Osteoblast (primary cell): Measurements from ENCODE around the gene AJM1. TPM values are rescaled to one million over a fixed set of nuclear protein-coding genes. Genes with fewer than 3 reads are reported as not detected.

Experiments used
- DNase-seq: peaks from one replicate; pipeline ENCODE4 v3.0.0; 2011; ENCODE audit warnings: low spot score, mixed read lengths; ENCODE audit not compliant: insufficient read length; ENCODE audit errors: missing footprints
- H2AFZ ChIP-seq: 2 replicates; pipeline ENCODE4 v1.6.0; 2011; ENCODE audit warnings: mild to moderate bottlenecking, low read length
- H3K27ac ChIP-seq: 2 replicates; pipeline ENCODE4 v1.5.1; 2011; ENCODE audit warnings: mild to moderate bottlenecking, low read depth, low read length, moderate library complexity
- H3K27me3 ChIP-seq: 2 replicates; pipeline ENCODE4 v1.6.0; 2012; ENCODE audit warnings: mild to moderate bottlenecking, control low read depth, inconsistent platforms, low read length, moderate library complexity; ENCODE audit not compliant: insufficient read depth
- H3K36me3 ChIP-seq: 2 replicates; pipeline ENCODE4 v1.5.1; 2011; ENCODE audit warnings: mild to moderate bottlenecking, low read length, control low read depth, moderate library complexity; ENCODE audit not compliant: insufficient read depth
- H3K4me1 ChIP-seq: 2 replicates; pipeline ENCODE4 v1.5.1; 2011; ENCODE audit warnings: mild to moderate bottlenecking, low read length, control low read depth, moderate library complexity; ENCODE audit not compliant: insufficient read depth
- H3K4me2 ChIP-seq: 2 replicates; pipeline ENCODE4 v1.6.0; 2011; ENCODE audit warnings: mild to moderate bottlenecking, low read length; ENCODE audit not compliant: insufficient read depth
- H3K4me3 ChIP-seq: fragments of 200-600 bp; sonication (generic); 3 replicates; pipeline ENCODE4 v1.5.1; 2012; ENCODE audit warnings: mild to moderate bottlenecking, low read length, inconsistent platforms; ENCODE audit not compliant: insufficient read depth
- H3K79me2 ChIP-seq: 2 replicates; pipeline ENCODE4 v1.6.0; 2012; ENCODE audit warnings: mild to moderate bottlenecking, low read length, control low read depth, inconsistent platforms; ENCODE audit not compliant: insufficient read depth
- H3K9me3 ChIP-seq: 2 replicates; pipeline ENCODE4 v1.5.1; 2011; ENCODE audit warnings: low read depth, low read length, control low read depth
- H4K20me1 ChIP-seq: 2 replicates; pipeline ENCODE4 v1.6.0; 2012; ENCODE audit warnings: mild to moderate bottlenecking, low read length, control low read depth; ENCODE audit not compliant: insufficient read depth
- CTCF ChIP-seq: IDR thresholded peaks from 2 replicates; pipeline ENCODE4 v1.5.1; 2011; ENCODE audit warnings: mild to moderate bottlenecking, low read depth, low read length, moderate library complexity; ENCODE audit errors: extremely low read depth
- total RNA-seq: library from RNA; depleted of rRNA; stranded (reverse); fragments of >200 nt; gene quantifications from 2 replicates; pipeline ENCODE4 v1.2.3, GENCODE V29; 2012

Gene AJM1
- total RNA-seq, 1 donor = 1.1 TPM

GRCh38 chr9:136856079-136856476 is 13.8 kb downstream of the AJM1 start:
- no peak overlapping the region for H3K4me2 ChIP-seq
- no peak for TF ChIP-seq CTCF

GRCh38 chr9:136856541-136857141 is 14.4 kb downstream of the AJM1 start:
- peak; percentile 74 for DNase-seq
- no peak overlapping the region for H3K4me3 ChIP-seq
- H3K27me3 ChIP-seq = no peaks in the 10 kb centered on the region
- H3K27ac ChIP-seq = no peak overlapping the region
- no peaks in the 10 kb centered on the region for H3K79me2 ChIP-seq
- H4K20me1 ChIP-seq = peaks cover 10% of the 10 kb centered on the region
- H2AFZ ChIP-seq = no peak overlapping the region
- no peaks in the 10 kb centered on the region for H3K9me3 ChIP-seq
- H3K36me3 ChIP-seq = peaks cover 3% of the 10 kb centered on the region
- H3K4me2 ChIP-seq = no peak overlapping the region
- TF ChIP-seq CTCF = no peak
- H3K4me1 ChIP-seq = peaks cover 11% of the 10 kb centered on the region

More at GRCh38 chr9:136856079-136856476, 13.8 kb downstream of the AJM1 start:
- Histone ChIP-seq H3K36me3 (peaks cover 6% of the 10 kb centered on the region), H2AFZ (no peak overlapping the region), H3K9me3 (no peaks in the 10 kb centered on the region), H4K20me1 (peaks cover 10% of the 10 kb centered on the region), H3K4me1 (peaks cover 11% of the 10 kb centered on the region), H3K79me2 (no peaks in the 10 kb centered on the region), H3K27me3 (no peaks in the 10 kb centered on the region), H3K27ac (no peak overlapping the region), H3K4me3 (no peak overlapping the region)
- DNase-seq = peak; percentile 65

GRCh38 chr9:136857166-136857565 is 14.9 kb downstream of the AJM1 start:
- Histone ChIP-seq H3K79me2 (no peaks in the 10 kb centered on the region), H3K4me2 (no peak overlapping the region), H3K9me3 (no peaks in the 10 kb centered on the region), H3K4me1 (peaks cover 11% of the 10 kb centered on the region), H3K27me3 (no peaks in the 10 kb centered on the region), H3K27ac (no peak overlapping the region), H4K20me1 (peaks cover 10% of the 10 kb centered on the region), H2AFZ (no peak overlapping the region), H3K4me3 (no peak overlapping the region), H3K36me3 (peaks cover 6% of the 10 kb centered on the region)
- peak; percentile 86 for DNase-seq
- no peak for TF ChIP-seq CTCF

GRCh38 chr9:136857581-136858412 is 15.5 kb downstream of the AJM1 start:
- Histone ChIP-seq H3K4me1 (peaks cover 11% of the 10 kb centered on the region), H4K20me1 (peaks cover 10% of the 10 kb centered on the region), H2AFZ (no peak overlapping the region), H3K4me2 (no peak overlapping the region), H3K27ac (no peak overlapping the region), H3K9me3 (no peaks in the 10 kb centered on the region), H3K36me3 (peaks cover 13% of the 10 kb centered on the region), H3K27me3 (no peaks in the 10 kb centered on the region), H3K79me2 (no peaks in the 10 kb centered on the region), H3K4me3 (no peak overlapping the region)
- no peak for TF ChIP-seq CTCF
- peak; percentile 91 for DNase-seq
